Measurements from ENCODE around the gene PSENEN.

Gene PSENEN

GRCh38 chr19:35745328-35746086 is at the start of gene PSENEN, which contains the start of gene U2AF1L4:
Gene PSENEN, plus strand, starts transcription at chr19:35745651. Its CDS starts 280 bp downstream, at chr19:35745931.
Gene U2AF1L4, minus strand, starts transcription at chr19:35745418. Its CDS starts 27 bp downstream, at chr19:35745391.
- peaks cover 31% of the 10 kb centered on the region for H3K4me1 ChIP-seq (ENCODE audit: control insufficient read depth, insufficient read depth, low read length)
- H3K4me3 ChIP-seq (ENCODE audit: low read length): peak within 1 kb of the TSS; percentile 85
- H3K36me3 ChIP-seq (ENCODE audit: control insufficient read depth, insufficient read depth, low read length): no peaks in the 10 kb centered on the region
- no peaks in the 10 kb centered on the region for H3K27me3 ChIP-seq (ENCODE audit: control insufficient read depth, insufficient read depth, low read length)
- peak within 1 kb of the TSS; percentile 96 for H3K9ac ChIP-seq (ENCODE audit: low read length)
- no peaks in the 10 kb centered on the region for H3K9me3 ChIP-seq (ENCODE audit: control insufficient read depth, low read length)

- Histone ChIP-seq H3K4me3 (ENCODE audit: low read length) (no peak overlapping the region), H3K9ac (ENCODE audit: low read length) (no peak overlapping the region), H3K9me3 (ENCODE audit: control insufficient read depth, low read length) (no peaks in the 10 kb centered on the region), H3K4me1 (ENCODE audit: control insufficient read depth, insufficient read depth, low read length) (no peaks in the 10 kb centered on the region), H3K36me3 (ENCODE audit: control insufficient read depth, insufficient read depth, low read length) (no peaks in the 10 kb centered on the region), H3K27me3 (ENCODE audit: control insufficient read depth, insufficient read depth, low read length) (no peaks in the 10 kb centered on the region)
Observed at GRCh38 chr19:35695895-35696422, 49.5 kb upstream of the PSENEN start.

GRCh38 chr19:35696835-35697234 is 48.6 kb upstream of the PSENEN start:
- no peak overlapping the region for H3K9ac ChIP-seq (ENCODE audit: low read length)
- H3K4me3 ChIP-seq (ENCODE audit: low read length): no peak overlapping the region
- H3K9me3 ChIP-seq (ENCODE audit: control insufficient read depth, low read length): no peaks in the 10 kb centered on the region
- no peaks in the 10 kb centered on the region for H3K27me3 ChIP-seq (ENCODE audit: control insufficient read depth, insufficient read depth, low read length)
- peaks cover under 1% of the 10 kb centered on the region for H3K4me1 ChIP-seq (ENCODE audit: control insufficient read depth, insufficient read depth, low read length)
- H3K36me3 ChIP-seq (ENCODE audit: control insufficient read depth, insufficient read depth, low read length): no peaks in the 10 kb centered on the region

GRCh38 chr19:35702223-35703012 is 43.0 kb upstream of the PSENEN start:
- H3K27me3 ChIP-seq (ENCODE audit: control insufficient read depth, insufficient read depth, low read length): peaks cover 8% of the 10 kb centered on the region
- H3K36me3 ChIP-seq (ENCODE audit: control insufficient read depth, insufficient read depth, low read length): no peaks in the 10 kb centered on the region
- no peaks in the 10 kb centered on the region for H3K9me3 ChIP-seq (ENCODE audit: control insufficient read depth, low read length)
- H3K4me1 ChIP-seq (ENCODE audit: control insufficient read depth, insufficient read depth, low read length): peaks cover 4% of the 10 kb centered on the region
- H3K9ac ChIP-seq (ENCODE audit: low read length): peak overlapping the region; percentile 50
- H3K4me3 ChIP-seq (ENCODE audit: low read length): peak overlapping the region; percentile 68

- H3K27me3 ChIP-seq (ENCODE audit: control insufficient read depth, insufficient read depth, low read length): peaks cover 8% of the 10 kb centered on the region
- H3K4me1 ChIP-seq (ENCODE audit: control insufficient read depth, insufficient read depth, low read length): peaks cover 4% of the 10 kb centered on the region
- H3K9me3 ChIP-seq (ENCODE audit: control insufficient read depth, low read length): no peaks in the 10 kb centered on the region
- H3K36me3 ChIP-seq (ENCODE audit: control insufficient read depth, insufficient read depth, low read length): no peaks in the 10 kb centered on the region
- no peak overlapping the region for H3K9ac ChIP-seq (ENCODE audit: low read length)
- no peak overlapping the region for H3K4me3 ChIP-seq (ENCODE audit: low read length)
Observed at GRCh38 chr19:35703343-35703742, 42.1 kb upstream of the PSENEN start.

GRCh38 chr19:35704218-35704617 is 41.2 kb upstream of the PSENEN start, which contains the start of gene ZBTB32:
Gene ZBTB32, plus strand, starts transcription at chr19:35704558. Its CDS starts 10,069 bp downstream, at chr19:35714627.
- Histone ChIP-seq H3K9me3 (ENCODE audit: control insufficient read depth, low read length) (no peaks in the 10 kb centered on the region), H3K36me3 (ENCODE audit: control insufficient read depth, insufficient read depth, low read length) (no peaks in the 10 kb centered on the region), H3K4me3 (ENCODE audit: low read length) (no peak within 1 kb of the TSS), H3K4me1 (ENCODE audit: control insufficient read depth, insufficient read depth, low read length) (peaks cover 4% of the 10 kb centered on the region), H3K9ac (ENCODE audit: low read length) (no peak within 1 kb of the TSS), H3K27me3 (ENCODE audit: control insufficient read depth, insufficient read depth, low read length) (peaks cover 8% of the 10 kb centered on the region)

- Histone ChIP-seq H3K9ac (ENCODE audit: low read length) (no peak overlapping the region), H3K9me3 (ENCODE audit: control insufficient read depth, low read length) (no peaks in the 10 kb centered on the region), H3K36me3 (ENCODE audit: control insufficient read depth, insufficient read depth, low read length) (no peaks in the 10 kb centered on the region), H3K4me1 (ENCODE audit: control insufficient read depth, insufficient read depth, low read length) (no peaks in the 10 kb centered on the region), H3K4me3 (ENCODE audit: low read length) (no peak overlapping the region), H3K27me3 (ENCODE audit: control insufficient read depth, insufficient read depth, low read length) (peaks cover 14% of the 10 kb centered on the region)
Observed at GRCh38 chr19:35708391-35708790, 37.1 kb upstream of the PSENEN start.

GRCh38 chr19:35710784-35711723 is 34.4 kb upstream of the PSENEN start:
- Histone ChIP-seq H3K4me1 (ENCODE audit: control insufficient read depth, insufficient read depth, low read length) (peaks cover 8% of the 10 kb centered on the region), H3K36me3 (ENCODE audit: control insufficient read depth, insufficient read depth, low read length) (no peaks in the 10 kb centered on the region)

GRCh38 chr19:35712567-35713505 is 32.6 kb upstream of the PSENEN start:
- H3K4me1 ChIP-seq (ENCODE audit: control insufficient read depth, insufficient read depth, low read length): peaks cover 11% of the 10 kb centered on the region
- H3K27me3 ChIP-seq (ENCODE audit: control insufficient read depth, insufficient read depth, low read length): peaks cover 6% of the 10 kb centered on the region
- no peak overlapping the region for H3K4me3 ChIP-seq (ENCODE audit: low read length)
- no peaks in the 10 kb centered on the region for H3K9me3 ChIP-seq (ENCODE audit: control insufficient read depth, low read length)
- no peaks in the 10 kb centered on the region for H3K36me3 ChIP-seq (ENCODE audit: control insufficient read depth, insufficient read depth, low read length)
- H3K9ac ChIP-seq (ENCODE audit: low read length): no peak overlapping the region

More at GRCh38 chr19:35710784-35711723, 34.4 kb upstream of the PSENEN start:
- H3K27me3 ChIP-seq (ENCODE audit: control insufficient read depth, insufficient read depth, low read length): peaks cover 6% of the 10 kb centered on the region
- no peaks in the 10 kb centered on the region for H3K9me3 ChIP-seq (ENCODE audit: control insufficient read depth, low read length)
- no peak overlapping the region for H3K9ac ChIP-seq (ENCODE audit: low read length)
- no peak overlapping the region for H3K4me3 ChIP-seq (ENCODE audit: low read length)

GRCh38 chr19:35713506-35713850 is 32.0 kb upstream of the PSENEN start:
- Histone ChIP-seq H3K4me3 (ENCODE audit: low read length) (no peak overlapping the region), H3K27me3 (ENCODE audit: control insufficient read depth, insufficient read depth, low read length) (peaks cover 6% of the 10 kb centered on the region), H3K4me1 (ENCODE audit: control insufficient read depth, insufficient read depth, low read length) (peaks cover 11% of the 10 kb centered on the region), H3K9me3 (ENCODE audit: control insufficient read depth, low read length) (no peaks in the 10 kb centered on the region), H3K36me3 (ENCODE audit: control insufficient read depth, insufficient read depth, low read length) (no peaks in the 10 kb centered on the region), H3K9ac (ENCODE audit: low read length) (no peak overlapping the region)
